Naive B cell (primary cell): ENCODE results near the gene GALNT13. TPM values are rescaled to one million over a fixed set of nuclear protein-coding genes. Genes with fewer than 3 reads are reported as not detected.

Experiments
- ATAC-seq, 2 donors: fragments of 150-1000 bp; cut with Tn5 transposase; 2 replicates each; pipeline ENCODE4 v1.10.0; 2021; ENCODE audit warnings: low read depth in 2 of 2, mild to moderate bottlenecking in 2 of 2, moderate library complexity in 2 of 2
- DNase-seq: peaks from one replicate; pipeline ENCODE4 v3.0.0; 2022
- H3K27ac Mint-ChIP-seq, 6 donors: one replicate each; pipeline ENCODE4 v1.8.0; 2020 to 2022; ENCODE audit warnings: mild to moderate bottlenecking in 6 of 6, mixed read lengths in 6 of 6, moderate library complexity in 5 of 6, inconsistent platforms in 2 of 6
- H3K27me3 Mint-ChIP-seq, 3 donors: one replicate each; pipeline ENCODE4 v1.8.0; 2021 to 2022; ENCODE audit warnings: mixed read lengths in 3 of 3, mild to moderate bottlenecking in 1 of 3
- H3K36me3 Mint-ChIP-seq, 2 donors: one replicate each; pipeline ENCODE4 v1.8.0; 2020 to 2022; ENCODE audit warnings: mixed read lengths in 2 of 2, inconsistent platforms in 1 of 2, mild to moderate bottlenecking in 1 of 2
- H3K4me1 Mint-ChIP-seq, 3 donors: one replicate each; pipeline ENCODE4 v1.8.0; 2020 to 2022; ENCODE audit warnings: mixed read lengths in 3 of 3, inconsistent platforms in 1 of 3, mild to moderate bottlenecking in 1 of 3, moderate library complexity in 1 of 3
- H3K4me3 Mint-ChIP-seq, 8 donors: one replicate each; pipeline ENCODE4 v1.8.0; 2020 to 2022; ENCODE audit warnings: mild to moderate bottlenecking in 8 of 8, mixed read lengths in 8 of 8, moderate library complexity in 8 of 8, inconsistent platforms in 2 of 8
- H3K9me3 Mint-ChIP-seq, 7 donors: one replicate each; pipeline ENCODE4 v1.8.0; 2020 to 2022; ENCODE audit warnings: mixed read lengths in 7 of 7, mild to moderate bottlenecking in 5 of 7, inconsistent platforms in 2 of 7, moderate library complexity in 1 of 7
- polyA plus RNA-seq, 6 donors: library from polyadenylated mRNA; unstranded; fragments of 300-500 nt; fragmentation: Illumina TruSeq; gene quantifications; one replicate each; pipeline ENCODE4 v1.2.3, GENCODE V29; 2021; ENCODE audit warnings: low read depth in 6 of 6

Gene GALNT13
- polyA plus RNA-seq, 6 donors from 2014 or later = not detected

DNA sequence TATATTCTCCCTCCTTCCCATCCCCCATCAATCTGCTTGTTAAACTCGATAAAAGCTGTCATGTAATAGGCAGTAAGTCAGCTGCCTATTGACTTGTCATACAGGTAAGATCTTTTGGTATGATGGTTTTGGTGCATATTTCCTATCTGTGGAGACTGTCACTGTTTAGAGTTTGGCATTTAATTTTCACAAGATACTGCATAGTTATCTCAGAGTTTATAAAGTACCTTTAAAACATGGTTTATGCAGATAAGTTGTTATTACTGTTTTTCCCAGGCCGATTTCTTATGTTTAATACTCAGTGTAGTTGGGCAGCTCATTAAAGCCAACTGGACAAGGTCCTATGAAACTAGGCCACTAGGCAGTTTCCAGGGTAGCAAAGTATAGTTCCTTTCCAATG lies 222.1 kb downstream of the GALNT13 start:
- Mint-ChIP-seq H3K27ac (no peak overlapping the region), H3K4me3 (no peak overlapping the region), H3K36me3 (no peaks in the 10 kb centered on the region), H3K27me3 (no peaks in the 10 kb centered on the region), H3K9me3 (peaks cover 0 to 3% (median 0%) of the 10 kb centered on the region in 7 donors), H3K4me1 (no peaks in the 10 kb centered on the region)
- no peak for ATAC-seq
- no peak for DNase-seq

DNA sequence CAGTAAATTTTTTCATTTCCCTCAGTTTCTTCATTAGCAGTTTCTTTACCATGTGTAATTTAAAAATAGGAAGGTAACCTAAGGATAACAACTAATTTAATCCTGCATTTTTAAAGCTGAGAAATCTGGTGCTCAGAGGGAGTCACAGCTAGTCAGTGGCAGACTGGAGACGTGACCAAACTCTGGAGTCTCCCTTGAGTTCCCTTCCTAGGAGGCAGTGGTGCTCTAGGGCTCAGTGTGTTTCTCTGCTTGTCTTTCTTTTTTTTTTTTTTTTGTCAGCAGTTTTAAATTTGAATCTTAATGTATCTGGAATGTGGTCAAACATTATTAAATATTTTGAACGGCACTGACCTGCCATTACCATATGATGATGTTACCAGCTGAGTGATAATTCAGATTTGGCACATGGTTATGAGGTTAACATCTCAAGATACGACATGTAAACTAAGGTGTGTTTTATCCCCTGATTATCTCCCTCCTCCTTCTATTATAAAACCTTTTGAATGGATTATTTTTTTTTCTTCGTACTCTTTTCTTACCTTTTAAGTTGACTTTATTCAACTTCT lies 226.2 kb downstream of the GALNT13 start:
- Mint-ChIP-seq H3K4me1 (no peaks in the 10 kb centered on the region), H3K36me3 (no peaks in the 10 kb centered on the region), H3K4me3 (no peak overlapping the region), H3K27me3 (no peaks in the 10 kb centered on the region), H3K9me3 (peaks cover 0 to 15% (median 6%) of the 10 kb centered on the region in 7 donors), H3K27ac (peak overlapping the region in 1 of 6 donors; percentile 47)
- DNase-seq = no peak
- ATAC-seq = no peak

DNA sequence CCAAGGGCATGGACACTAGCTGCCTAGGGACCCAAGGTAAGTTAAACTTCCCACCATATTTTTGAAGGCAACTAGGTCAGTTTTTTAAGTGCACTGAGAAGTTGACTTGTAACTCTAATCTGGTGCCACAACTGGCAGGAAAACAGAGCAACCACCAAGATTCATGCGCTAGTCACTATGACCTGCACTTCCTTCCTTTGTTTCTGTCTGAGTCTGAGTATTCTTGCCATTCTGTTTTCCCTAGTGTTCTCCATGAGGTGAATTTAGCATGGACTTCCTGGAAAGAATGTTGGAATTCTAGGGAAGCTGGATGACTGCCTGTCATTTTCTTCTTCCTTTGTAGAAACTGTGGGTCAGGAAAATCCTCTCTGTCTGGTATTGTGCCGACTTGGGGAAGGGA lies 249.0 kb downstream of the GALNT13 start:
- H3K36me3 Mint-ChIP-seq = peaks cover 0 to 8% of the 10 kb centered on the region in 2 donors
- ATAC-seq (no peak), DNase-seq (no peak)
- H3K27me3 Mint-ChIP-seq = no peaks in the 10 kb centered on the region
- H3K9me3 Mint-ChIP-seq = peaks cover 5 to 33% (median 18%) of the 10 kb centered on the region in 7 donors
- H3K4me1 Mint-ChIP-seq = no peaks in the 10 kb centered on the region
- no peak overlapping the region for H3K4me3 Mint-ChIP-seq
- H3K27ac Mint-ChIP-seq = no peak overlapping the region

DNA sequence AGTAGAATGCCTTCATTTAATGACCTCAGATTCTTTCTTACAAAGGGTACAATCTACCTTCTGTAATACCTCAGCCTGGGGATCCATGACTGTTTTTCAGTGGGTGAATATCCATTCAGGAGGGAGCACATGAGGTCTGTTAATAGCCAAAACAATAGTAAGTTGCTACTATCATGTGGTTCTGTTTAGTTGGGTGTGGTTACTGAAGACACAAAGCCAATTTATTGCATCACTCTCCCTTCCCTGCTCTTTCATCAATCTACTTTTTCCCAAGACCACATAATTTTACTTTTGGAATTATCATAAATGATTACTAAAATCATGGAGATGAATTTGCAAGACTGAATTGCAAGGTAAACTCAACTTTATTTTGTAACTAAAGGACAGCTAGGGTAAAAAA lies 254.2 kb downstream of the GALNT13 start:
- H3K27me3 Mint-ChIP-seq = no peaks in the 10 kb centered on the region
- no peaks in the 10 kb centered on the region for H3K36me3 Mint-ChIP-seq
- no peak overlapping the region for H3K4me3 Mint-ChIP-seq
- no peak overlapping the region for H3K27ac Mint-ChIP-seq
- no peak for DNase-seq
- peaks cover 2 to 7% (median 5%) of the 10 kb centered on the region in 7 donors for H3K9me3 Mint-ChIP-seq
- no peaks in the 10 kb centered on the region for H3K4me1 Mint-ChIP-seq
- ATAC-seq = no peak

DNA sequence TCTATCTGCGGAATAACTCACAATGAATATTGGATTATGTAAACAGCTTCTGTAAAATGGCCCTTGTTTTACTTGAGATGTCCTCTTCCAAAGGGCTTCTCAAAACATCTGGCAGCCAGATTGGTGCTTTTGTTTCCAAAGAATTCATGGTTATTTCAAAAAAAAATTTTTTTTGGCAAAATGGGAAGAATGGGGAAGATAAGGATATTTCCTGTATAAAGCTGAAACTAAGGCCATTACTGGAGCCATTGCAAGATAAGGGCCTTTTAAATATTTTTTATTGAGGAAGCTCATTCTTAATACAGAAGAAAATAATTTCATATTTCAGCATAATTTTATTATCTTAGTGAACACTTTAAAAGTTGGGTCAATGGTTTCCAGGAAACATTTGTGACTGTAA lies 259.1 kb downstream of the GALNT13 start:
- Mint-ChIP-seq H3K4me3 (no peak overlapping the region), H3K27ac (no peak overlapping the region), H3K27me3 (no peaks in the 10 kb centered on the region), H3K4me1 (no peaks in the 10 kb centered on the region), H3K9me3 (peaks cover 0 to 4% (median 2%) of the 10 kb centered on the region in 7 donors), H3K36me3 (no peaks in the 10 kb centered on the region)
- no peak for DNase-seq
- ATAC-seq = no peak

DNA sequence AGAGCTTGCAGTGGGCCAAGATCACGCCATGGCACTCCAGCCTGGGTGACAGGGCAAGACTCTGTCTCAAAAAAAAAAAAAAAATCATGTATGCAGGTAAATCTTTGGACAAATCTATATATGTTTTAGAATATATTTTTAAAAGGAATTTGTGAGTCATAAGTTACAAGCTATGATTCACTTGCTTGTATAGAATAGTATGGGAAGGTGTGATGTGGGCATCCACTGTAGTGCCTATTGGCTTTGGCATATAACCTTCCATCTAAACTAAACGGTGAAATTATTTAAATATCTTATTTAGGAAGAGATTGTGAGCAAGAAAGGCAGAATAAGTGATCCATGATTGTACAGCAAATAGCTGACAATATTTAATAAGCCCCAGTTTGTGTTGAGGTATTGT lies 261.1 kb downstream of the GALNT13 start:
- H3K27ac Mint-ChIP-seq = no peak overlapping the region
- DNase-seq (no peak), ATAC-seq (no peak)
- H3K27me3 Mint-ChIP-seq = no peaks in the 10 kb centered on the region
- H3K4me3 Mint-ChIP-seq = no peak overlapping the region
- H3K36me3 Mint-ChIP-seq = no peaks in the 10 kb centered on the region
- H3K4me1 Mint-ChIP-seq = no peaks in the 10 kb centered on the region
- peaks cover 0 to 6% (median 0%) of the 10 kb centered on the region in 7 donors for H3K9me3 Mint-ChIP-seq

DNA sequence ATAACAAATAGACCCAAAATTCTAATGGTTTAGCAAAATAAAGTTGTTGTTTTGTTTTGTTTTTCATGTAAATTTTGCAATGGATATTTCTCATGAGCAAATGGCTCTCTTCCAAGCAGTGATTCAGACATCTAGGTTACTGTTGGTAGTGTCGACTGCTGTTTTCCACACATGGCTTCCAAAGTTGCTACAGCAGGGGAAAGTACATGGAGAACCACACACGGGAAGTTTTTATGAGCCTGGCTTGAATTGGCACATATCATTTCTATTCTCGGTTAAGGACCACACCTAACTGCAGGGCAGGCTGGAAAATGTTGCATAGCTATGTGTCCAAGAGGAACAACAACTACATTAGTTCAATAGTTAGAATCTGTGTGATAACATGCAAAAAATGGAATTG lies 262.1 kb downstream of the GALNT13 start:
- H3K27ac Mint-ChIP-seq = no peak overlapping the region
- peaks cover 0 to 6% (median 0%) of the 10 kb centered on the region in 7 donors for H3K9me3 Mint-ChIP-seq
- H3K27me3 Mint-ChIP-seq = no peaks in the 10 kb centered on the region

DNA sequence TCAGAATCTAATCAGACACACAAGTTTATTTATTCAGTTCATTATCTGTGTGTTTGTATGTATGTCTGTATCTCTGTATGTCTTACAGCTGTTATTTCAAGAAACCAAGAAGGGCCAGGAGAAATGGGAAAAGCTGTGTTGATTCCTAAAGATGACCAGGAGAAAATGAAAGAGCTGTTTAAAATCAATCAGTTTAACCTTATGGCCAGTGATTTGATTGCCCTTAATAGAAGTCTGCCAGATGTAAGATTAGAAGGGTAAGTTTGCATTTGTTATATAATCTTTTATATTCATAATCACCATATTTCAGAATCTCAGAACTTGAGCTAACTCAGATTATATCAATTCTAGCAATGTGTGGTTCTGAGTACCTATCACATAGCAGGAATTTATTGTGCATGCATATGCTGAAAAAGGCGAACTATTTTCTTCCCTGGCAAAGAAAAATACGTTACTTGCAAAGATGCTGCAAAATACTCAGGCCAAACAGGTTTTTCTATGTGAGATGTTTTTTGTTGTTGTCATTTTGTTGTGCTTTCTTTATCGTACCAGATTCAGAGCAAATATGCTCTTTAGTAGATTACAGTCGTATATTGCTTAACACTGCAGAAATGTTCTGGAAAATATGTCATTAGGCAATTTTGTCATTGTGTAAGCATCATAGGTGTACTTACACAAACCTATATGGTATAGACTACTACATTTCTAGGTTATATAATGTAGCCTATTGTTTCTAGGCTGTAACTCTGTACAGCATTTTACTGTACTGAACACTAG lies 268.7 kb downstream of the GALNT13 start:
- ATAC-seq = no peak
- H3K4me1 Mint-ChIP-seq = no peaks in the 10 kb centered on the region
- no peak overlapping the region for H3K4me3 Mint-ChIP-seq
- H3K27me3 Mint-ChIP-seq = no peaks in the 10 kb centered on the region
- peaks cover 0 to 2% (median 0%) of the 10 kb centered on the region in 7 donors for H3K9me3 Mint-ChIP-seq
- H3K27ac Mint-ChIP-seq = no peak overlapping the region
- no peaks in the 10 kb centered on the region for H3K36me3 Mint-ChIP-seq
- DNase-seq = no peak

More for the DNA sequence above, 262.1 kb downstream of the GALNT13 start:
- Mint-ChIP-seq H3K4me3 (no peak overlapping the region), H3K4me1 (no peaks in the 10 kb centered on the region), H3K36me3 (no peaks in the 10 kb centered on the region)
- DNase-seq = no peak
- ATAC-seq = no peak

DNA sequence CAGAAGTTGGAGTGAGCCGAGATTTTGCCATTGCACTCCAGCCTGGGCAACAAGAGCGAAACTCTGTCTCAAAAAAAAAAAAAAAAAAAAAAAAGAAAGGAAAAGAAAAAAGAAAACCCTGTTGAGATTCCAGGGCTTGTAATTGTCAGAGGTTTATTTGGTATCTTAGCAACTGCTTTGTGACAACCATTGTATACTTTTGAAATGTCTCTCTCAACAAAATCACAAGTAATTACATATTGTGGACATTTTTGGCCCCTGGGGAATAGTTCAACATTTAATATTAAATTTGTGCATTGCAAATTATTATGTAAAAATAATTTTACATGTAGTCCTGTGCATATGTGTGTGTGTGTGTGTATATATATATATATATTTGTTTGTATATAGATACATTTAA lies 270.8 kb downstream of the GALNT13 start:
- Mint-ChIP-seq H3K27me3 (no peaks in the 10 kb centered on the region), H3K4me3 (no peak overlapping the region), H3K4me1 (no peaks in the 10 kb centered on the region), H3K36me3 (no peaks in the 10 kb centered on the region), H3K27ac (no peak overlapping the region), H3K9me3 (no peaks in the 10 kb centered on the region)
- ATAC-seq = no peak
- DNase-seq = no peak

DNA sequence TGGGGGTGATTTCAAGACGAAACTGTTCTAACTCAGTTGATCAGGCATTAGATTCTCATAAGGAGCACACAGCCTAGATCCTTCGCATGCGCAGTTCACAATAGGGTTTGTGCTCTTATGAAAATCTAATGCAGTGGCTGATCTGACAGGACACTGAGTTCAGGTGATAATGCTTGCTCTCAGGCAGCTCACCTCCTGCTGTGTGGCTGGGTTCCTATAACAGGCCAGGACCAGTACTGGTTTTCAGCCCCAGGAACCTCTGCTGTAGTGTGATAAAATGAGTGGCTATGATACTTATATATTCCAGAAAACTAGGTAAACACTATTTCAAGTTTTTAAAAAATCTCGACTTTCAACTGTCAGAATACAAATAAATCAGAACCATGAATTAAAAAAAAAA lies 271.4 kb downstream of the GALNT13 start:
- H3K27ac Mint-ChIP-seq = no peak overlapping the region
- H3K4me1 Mint-ChIP-seq = no peaks in the 10 kb centered on the region
- H3K36me3 Mint-ChIP-seq = no peaks in the 10 kb centered on the region
- H3K4me3 Mint-ChIP-seq = no peak overlapping the region
- no peaks in the 10 kb centered on the region for H3K27me3 Mint-ChIP-seq
- DNase-seq = no peak
- no peaks in the 10 kb centered on the region for H3K9me3 Mint-ChIP-seq
- ATAC-seq = no peak

DNA sequence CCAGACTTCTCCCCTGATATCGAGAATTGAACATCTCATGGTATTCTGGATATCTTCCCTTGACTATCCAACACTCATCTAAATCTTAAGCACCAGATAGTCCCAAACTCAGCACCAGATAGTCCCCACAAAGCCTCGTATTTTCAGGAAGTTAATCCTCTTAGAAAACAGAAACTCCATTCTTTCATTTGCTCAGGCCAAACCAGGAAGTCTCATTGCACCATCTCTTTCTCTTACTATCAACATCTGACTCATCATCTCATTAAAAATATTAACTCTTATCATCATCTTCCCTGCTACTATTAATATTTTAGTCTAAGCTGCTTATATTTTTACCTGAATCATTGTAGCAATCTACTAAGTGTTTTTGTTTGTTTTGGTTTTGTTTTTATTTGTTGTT lies 286.4 kb downstream of the GALNT13 start:
- H3K4me3 Mint-ChIP-seq = no peak overlapping the region
- H3K27me3 Mint-ChIP-seq = no peaks in the 10 kb centered on the region
- DNase-seq (no peak), ATAC-seq (no peak)
- H3K36me3 Mint-ChIP-seq = no peaks in the 10 kb centered on the region
- H3K27ac Mint-ChIP-seq = no peak overlapping the region
- H3K9me3 Mint-ChIP-seq = peaks cover 0 to 14% (median 5%) of the 10 kb centered on the region in 7 donors
- H3K4me1 Mint-ChIP-seq = no peaks in the 10 kb centered on the region

DNA sequence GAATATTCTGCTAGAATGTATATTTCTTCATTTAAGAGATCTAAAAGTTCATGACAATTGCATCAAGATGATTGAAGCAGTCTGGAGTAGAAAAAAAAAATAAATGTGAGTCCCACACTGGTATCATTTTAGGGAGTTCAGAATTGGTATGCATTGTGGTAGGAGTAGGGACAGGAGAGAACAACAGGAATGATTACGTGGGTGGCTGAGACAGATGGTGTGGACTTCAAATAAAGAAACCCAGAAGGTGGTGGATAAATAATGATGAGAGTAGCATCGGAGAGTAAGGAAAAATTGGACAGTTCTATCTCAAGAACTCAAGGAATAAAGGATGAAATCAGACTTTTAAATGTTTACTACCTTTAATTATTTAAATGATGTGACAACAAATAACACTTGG lies 289.6 kb downstream of the GALNT13 start:
- no peak overlapping the region for H3K27ac Mint-ChIP-seq
- ATAC-seq (no peak), DNase-seq (no peak)
- H3K36me3 Mint-ChIP-seq = no peaks in the 10 kb centered on the region
- peaks cover 0 to 14% (median 4%) of the 10 kb centered on the region in 7 donors for H3K9me3 Mint-ChIP-seq
- H3K27me3 Mint-ChIP-seq = no peaks in the 10 kb centered on the region
- no peak overlapping the region for H3K4me3 Mint-ChIP-seq
- no peaks in the 10 kb centered on the region for H3K4me1 Mint-ChIP-seq

DNA sequence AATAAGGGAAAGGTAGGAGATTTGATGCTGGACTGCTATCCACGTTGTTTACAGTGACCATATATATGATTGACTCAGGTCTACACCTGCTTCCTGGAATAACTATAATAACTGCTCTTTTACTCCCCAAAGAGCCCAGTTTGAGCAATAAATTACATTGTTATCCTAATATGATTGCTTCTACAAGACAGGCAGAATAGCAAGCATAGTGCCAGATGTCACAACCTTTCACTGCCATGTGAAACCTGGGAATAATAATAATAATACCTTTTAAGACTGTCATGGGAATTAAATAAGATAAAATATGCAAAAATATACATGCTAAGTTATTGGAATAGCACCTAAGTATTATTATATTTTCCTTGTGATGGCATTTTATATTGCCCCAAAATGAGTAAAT lies 298.7 kb downstream of the GALNT13 start:
- DNase-seq (no peak), ATAC-seq (no peak)
- Mint-ChIP-seq H3K27me3 (no peaks in the 10 kb centered on the region), H3K36me3 (no peaks in the 10 kb centered on the region), H3K4me3 (no peak overlapping the region), H3K27ac (no peak overlapping the region), H3K4me1 (no peaks in the 10 kb centered on the region), H3K9me3 (peaks cover 0 to 7% (median 0%) of the 10 kb centered on the region in 7 donors)

DNA sequence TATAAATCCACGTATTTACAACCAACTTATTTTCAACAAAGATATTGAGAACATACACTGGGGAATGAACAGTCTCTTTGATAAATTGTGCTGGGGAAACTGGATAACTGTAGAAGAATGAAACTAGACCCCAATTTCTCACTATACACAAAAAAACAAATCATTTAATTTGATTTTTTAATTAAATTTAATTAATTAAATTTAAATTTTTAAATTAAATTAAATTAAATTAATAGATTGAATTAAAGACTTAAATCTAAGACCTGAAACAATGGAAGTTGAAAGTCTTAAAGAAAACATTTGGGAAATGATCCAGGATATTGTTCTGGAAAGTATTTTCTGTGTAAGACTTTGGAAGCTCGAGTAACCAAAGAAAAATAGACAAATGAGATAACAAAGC lies 301.4 kb downstream of the GALNT13 start:
- Mint-ChIP-seq H3K4me1 (no peaks in the 10 kb centered on the region), H3K27me3 (no peaks in the 10 kb centered on the region), H3K27ac (no peak overlapping the region), H3K9me3 (peaks cover 0 to 3% (median 0%) of the 10 kb centered on the region in 7 donors), H3K36me3 (no peaks in the 10 kb centered on the region), H3K4me3 (no peak overlapping the region)
- ATAC-seq = no peak
- no peak for DNase-seq
